ENCODE measurements around the gene TMEM115. TPM values are rescaled to one million over a fixed set of nuclear protein-coding genes. Genes with fewer than 3 reads are reported as not detected.
A peak's percentile ranks its signal among the peaks of the same experiment; 100 is the strongest.

TMEM115 gene
- total RNA-seq, 2 donors from 2014 or later = 73.0 to 76.7 TPM

GRCh38 chr3:50359760-50360110 is 414 bp upstream of the TMEM115 start:
- intact Hi-C loops (cut with DNase I) = loop anchor here (5.0 to 10.0 kb wide), 2 partner anchors 253 to 1025 kb away; partner anchors contain the start of genes CISH and MANF
- peaks cover 29% of the 10 kb centered on the region for H3K4me1 ChIP-seq (replicated peaks)
- H3K4me3 ChIP-seq = peak overlapping the region in 1 of 2 donors; percentile 87
- no peak overlapping the region for H3K27ac ChIP-seq
- TF ChIP-seq POLR2A (IDR thresholded peaks at IDR 0.05) (no peak), POLR2AphosphoS5 (IDR thresholded peaks at IDR 0.05) (no peak)
- TF ChIP-seq, protein P1, sequence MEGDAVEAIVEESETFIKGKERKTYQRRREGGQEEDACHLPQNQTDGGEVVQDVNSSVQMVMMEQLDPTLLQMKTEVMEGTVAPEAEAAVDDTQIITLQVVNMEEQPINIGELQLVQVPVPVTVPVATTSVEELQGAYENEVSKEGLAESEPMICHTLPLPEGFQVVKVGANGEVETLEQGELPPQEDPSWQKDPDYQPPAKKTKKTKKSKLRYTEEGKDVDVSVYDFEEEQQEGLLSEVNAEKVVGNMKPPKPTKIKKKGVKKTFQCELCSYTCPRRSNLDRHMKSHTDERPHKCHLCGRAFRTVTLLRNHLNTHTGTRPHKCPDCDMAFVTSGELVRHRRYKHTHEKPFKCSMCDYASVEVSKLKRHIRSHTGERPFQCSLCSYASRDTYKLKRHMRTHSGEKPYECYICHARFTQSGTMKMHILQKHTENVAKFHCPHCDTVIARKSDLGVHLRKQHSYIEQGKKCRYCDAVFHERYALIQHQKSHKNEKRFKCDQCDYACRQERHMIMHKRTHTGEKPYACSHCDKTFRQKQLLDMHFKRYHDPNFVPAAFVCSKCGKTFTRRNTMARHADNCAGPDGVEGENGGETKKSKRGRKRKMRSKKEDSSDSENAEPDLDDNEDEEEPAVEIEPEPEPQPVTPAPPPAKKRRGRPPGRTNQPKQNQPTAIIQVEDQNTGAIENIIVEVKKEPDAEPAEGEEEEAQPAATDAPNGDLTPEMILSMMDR (IDR thresholded peaks at IDR 0.05) = no peak
- no peaks in the 10 kb centered on the region for H3K9me3 ChIP-seq
- DNase-seq (ENCODE audit: low spot score) = no peak
- H3K36me3 ChIP-seq = no peaks in the 10 kb centered on the region
- H3K27me3 ChIP-seq (replicated peaks; ENCODE audit: insufficient read depth) = no peaks in the 10 kb centered on the region
- 32% methylated on average over 5 of the region's 8 CpGs for WGBS

GRCh38 chr3:50358355-50358910 is 888 bp downstream of the TMEM115 start:
- TF ChIP-seq POLR2A (IDR thresholded peaks at IDR 0.05) (no peak), POLR2AphosphoS5 (IDR thresholded peaks at IDR 0.05) (no peak)
- TF ChIP-seq, protein P1 (IDR thresholded peaks at IDR 0.05) = no peak
- H3K27me3 ChIP-seq (replicated peaks; ENCODE audit: insufficient read depth) = no peaks in the 10 kb centered on the region
- no peaks in the 10 kb centered on the region for H3K36me3 ChIP-seq
- H3K27ac ChIP-seq = peak overlapping the region; percentile 83 to 85
- 27% methylated on average over 24 of the region's 24 CpGs for WGBS
- intact Hi-C loops (cut with DNase I) = loop anchor here (5.0 to 10.0 kb wide), 2 partner anchors 254 to 1026 kb away; partner anchors contain the start of genes CISH and MANF
- peak overlapping the region; percentile 68 to 87 for H3K4me3 ChIP-seq
- H3K4me1 ChIP-seq (replicated peaks) = peaks cover 24% of the 10 kb centered on the region
- DNase-seq (ENCODE audit: low spot score) = no peak
- H3K9me3 ChIP-seq = no peaks in the 10 kb centered on the region

DNA sequence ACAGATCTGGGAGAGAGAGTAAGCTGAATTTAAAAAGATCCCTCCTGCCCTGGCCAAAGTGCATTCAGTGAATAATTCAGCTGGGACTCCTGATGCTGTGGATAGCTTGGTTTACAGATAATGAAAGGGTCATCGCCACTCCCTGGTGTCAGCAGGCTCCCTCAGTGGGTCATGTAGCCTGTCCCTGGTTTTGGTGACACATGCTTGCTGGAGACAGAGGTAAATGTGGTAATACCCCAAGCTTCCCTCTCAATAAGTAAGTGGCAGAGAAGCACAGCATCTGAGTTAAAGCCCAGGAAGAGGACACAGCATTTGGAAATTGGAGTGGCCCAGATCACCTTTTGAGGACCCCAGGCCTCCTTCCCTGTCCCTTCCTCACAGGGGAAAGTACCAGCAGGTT is 1.8 kb downstream of the TMEM115 start:
- Histone ChIP-seq H3K4me1 (replicated peaks) (peaks cover 24% of the 10 kb centered on the region), H3K9me3 (no peaks in the 10 kb centered on the region), H3K4me3 (peak overlapping the region; percentile 68 to 87), H3K27me3 (replicated peaks; ENCODE audit: insufficient read depth) (no peaks in the 10 kb centered on the region), H3K27ac (peak overlapping the region in 1 of 2 donors; percentile 83), H3K36me3 (no peaks in the 10 kb centered on the region)
- intact Hi-C loops (cut with DNase I) = loop anchor here (5.0 to 10.0 kb wide), 2 partner anchors 255 to 1027 kb away; partner anchors contain the start of genes CISH and MANF
- TF ChIP-seq POLR2A (IDR thresholded peaks at IDR 0.05) (no peak), POLR2AphosphoS5 (IDR thresholded peaks at IDR 0.05) (no peak)
- TF ChIP-seq, protein P1 (IDR thresholded peaks at IDR 0.05) = no peak
- no peak for DNase-seq (ENCODE audit: low spot score)
- WGBS = 85% methylated on average over 1 of the region's 1 CpG

- TF ChIP-seq, protein P1 (IDR thresholded peaks at IDR 0.05) = no peak
- TF ChIP-seq POLR2A (IDR thresholded peaks at IDR 0.05) (no peak), POLR2AphosphoS5 (IDR thresholded peaks at IDR 0.05) (no peak)
- Histone ChIP-seq H3K27me3 (replicated peaks; ENCODE audit: insufficient read depth) (no peaks in the 10 kb centered on the region), H3K4me3 (peak overlapping the region in 1 of 2 donors; percentile 18), H3K4me1 (replicated peaks) (peaks cover 27% of the 10 kb centered on the region), H3K9me3 (no peaks in the 10 kb centered on the region), H3K36me3 (no peaks in the 10 kb centered on the region), H3K27ac (peak overlapping the region in 1 of 2 donors; percentile 36)
- 42% methylated on average over 5 of the region's 5 CpGs for WGBS
- intact Hi-C loops (cut with DNase I) = loop anchor here (5.0 to 10.0 kb wide), 2 partner anchors 256 to 1028 kb away; partner anchors contain the start of genes CISH and MANF
- DNase-seq (ENCODE audit: low spot score) = no peak
Observed at GRCh38 chr3:50356553-50356952, 2.8 kb downstream of the TMEM115 start.

Data from prostate gland (tissue), 2 donors.